ENCODE data around the gene CCR2. TPM values are rescaled to one million over a fixed set of nuclear protein-coding genes. Genes with fewer than 3 reads are reported as not detected.
"Not testable (repeated sequence)": the region's sequence is repeated elsewhere in the genome, so short reads cannot be mapped to it uniquely, and the experiment has no call there.

CCR2 gene
- total and polyA plus RNA-seq, 7 donors, result 0.69 to 3.1 (median 1.6) TPM

- Histone ChIP-seq H3K27me3 (no peaks in the 10 kb centered on the region), H3K27ac (no peak overlapping the region), H3K4me3 (no peak overlapping the region), H3K9me3 (peaks cover 0 to 4% (median 0%) of the 10 kb centered on the region in 4 donors), H3K4me1 (no peaks in the 10 kb centered on the region), H3K36me3 (no peaks in the 10 kb centered on the region)
- TF ChIP-seq CTCF (IDR thresholded peaks at IDR 0.05), result no peak
- no peak for TF ChIP-seq EP300 (IDR thresholded peaks at IDR 0.05)
- 81 to 92% methylated on average over 1 of the region's 1 CpG for WGBS, 2 donors
- no peak for DNase-seq
- intact Hi-C loops (cut with DNase I), result no loop called here
Measured at GRCh38 chr3:46325645-46326300, 28.1 kb upstream of the CCR2 start.

- intact Hi-C loops (cut with DNase I); H3K4me3 ChIP-seq; DNase-seq; H3K36me3 ChIP-seq; H3K27ac ChIP-seq; H3K9me3 ChIP-seq; H3K27me3 ChIP-seq; H3K4me1 ChIP-seq: not testable (repeated sequence)
- 92 to 97% methylated on average over 3 of the region's 3 CpGs for WGBS, 2 donors
Measured at GRCh38 chr3:46330676-46331075, 23.2 kb upstream of the CCR2 start.

GRCh38 chr3:46334741-46335478 is 19.0 kb upstream of the CCR2 start:
- H3K27ac ChIP-seq, result no peak overlapping the region
- H3K4me3 ChIP-seq, result no peak overlapping the region
- DNase-seq, result no peak
- intact Hi-C loops (cut with DNase I), result no loop called here
- H3K9me3 ChIP-seq, result peaks cover 0 to 12% (median 4%) of the 10 kb centered on the region in 4 donors
- TF ChIP-seq POLR2A (IDR thresholded peaks at IDR 0.05) (no peak), EP300 (IDR thresholded peaks at IDR 0.05) (no peak), CTCF (IDR thresholded peaks at IDR 0.05) (no peak), POLR2AphosphoS5 (IDR thresholded peaks at IDR 0.05) (no peak)
- peaks cover 0 to 11% (median 4%) of the 10 kb centered on the region in 4 donors for H3K4me1 ChIP-seq
- H3K36me3 ChIP-seq, result no peaks in the 10 kb centered on the region
- WGBS, 2 donors, result 45 to 46% methylated on average over 4 of the region's 4 CpGs
- no peaks in the 10 kb centered on the region for H3K27me3 ChIP-seq

DNA sequence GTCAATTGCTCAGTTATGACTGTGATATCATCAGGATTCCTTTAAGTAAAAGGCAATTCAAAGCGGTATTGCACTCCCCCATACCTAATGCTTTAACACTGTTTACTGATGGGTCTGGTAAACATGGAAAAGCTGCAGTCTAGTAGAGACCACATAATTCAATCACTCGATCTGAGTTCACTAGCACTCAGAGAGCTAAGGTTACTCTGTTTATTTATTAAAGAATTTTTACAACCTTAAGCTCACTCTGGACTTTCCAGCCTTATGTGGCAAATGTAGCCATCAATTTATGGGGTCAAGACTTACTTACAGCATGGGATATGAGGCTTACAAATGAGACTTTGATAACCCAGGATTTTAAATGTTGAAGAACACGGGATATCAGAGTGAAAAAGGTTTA is 18.4 kb upstream of the CCR2 start:
- H3K36me3 ChIP-seq, result no peaks in the 10 kb centered on the region
- no peaks in the 10 kb centered on the region for H3K27me3 ChIP-seq
- DNase-seq, result no peak
- peaks cover 0 to 12% (median 4%) of the 10 kb centered on the region in 4 donors for H3K9me3 ChIP-seq
- no peak overlapping the region for H3K27ac ChIP-seq
- TF ChIP-seq EP300 (IDR thresholded peaks at IDR 0.05) (no peak), POLR2AphosphoS5 (IDR thresholded peaks at IDR 0.05) (no peak), CTCF (IDR thresholded peaks at IDR 0.05) (no peak), POLR2A (IDR thresholded peaks at IDR 0.05) (no peak)
- peaks cover 0 to 11% (median 4%) of the 10 kb centered on the region in 4 donors for H3K4me1 ChIP-seq
- intact Hi-C loops (cut with DNase I), result no loop called here
- WGBS, 2 donors, result 24 to 52% methylated on average over 3 of the region's 3 CpGs
- no peak overlapping the region for H3K4me3 ChIP-seq

- intact Hi-C loops (cut with DNase I), result no loop called here
- DNase-seq, result no peak
- no peak overlapping the region for H3K4me3 ChIP-seq
- H3K27ac ChIP-seq, result no peak overlapping the region
- TF ChIP-seq POLR2AphosphoS5 (IDR thresholded peaks at IDR 0.05) (no peak), POLR2A (IDR thresholded peaks at IDR 0.05) (no peak), EP300 (IDR thresholded peaks at IDR 0.05) (no peak), CTCF (IDR thresholded peaks at IDR 0.05) (no peak)
- no peaks in the 10 kb centered on the region for H3K36me3 ChIP-seq
- no peaks in the 10 kb centered on the region for H3K27me3 ChIP-seq
- H3K4me1 ChIP-seq, result peaks cover 0 to 11% (median 4%) of the 10 kb centered on the region in 4 donors
- H3K9me3 ChIP-seq, result peaks cover 0 to 12% (median 4%) of the 10 kb centered on the region in 4 donors
Measured at GRCh38 chr3:46337911-46338310, 16.0 kb upstream of the CCR2 start.
